ENCODE results near the gene MAGEA3.

DNA sequence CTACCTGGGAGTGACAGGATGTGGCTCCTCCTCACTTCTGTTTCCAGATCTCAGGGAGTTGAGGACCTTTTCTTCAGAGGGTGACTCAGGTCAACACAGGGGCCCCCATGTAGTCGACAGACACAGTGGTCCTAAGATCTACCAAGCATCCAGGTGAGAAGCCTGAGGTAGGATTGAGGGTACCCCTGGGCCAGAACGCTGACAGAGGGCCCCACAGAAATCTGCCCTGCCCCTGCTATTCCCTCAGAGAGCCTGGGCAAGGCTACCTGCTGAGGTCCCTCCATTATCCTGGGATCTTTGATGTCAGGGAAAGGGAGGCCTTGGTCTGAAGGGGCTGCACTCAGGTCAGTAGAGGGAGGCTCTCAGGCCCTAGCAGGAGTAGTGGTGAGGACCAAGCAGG is 36.5 kb downstream of the MAGEA3 start:
- no peak for TF ChIP-seq ZEB2 (tag by site-specific recombination; IDR thresholded peaks at IDR 0.05)
- no peak for TF ChIP-seq ZBTB7A (tag by site-specific recombination; IDR thresholded peaks at IDR 0.05; ENCODE audit: low read depth)
- TF ChIP-seq, protein P1, sequence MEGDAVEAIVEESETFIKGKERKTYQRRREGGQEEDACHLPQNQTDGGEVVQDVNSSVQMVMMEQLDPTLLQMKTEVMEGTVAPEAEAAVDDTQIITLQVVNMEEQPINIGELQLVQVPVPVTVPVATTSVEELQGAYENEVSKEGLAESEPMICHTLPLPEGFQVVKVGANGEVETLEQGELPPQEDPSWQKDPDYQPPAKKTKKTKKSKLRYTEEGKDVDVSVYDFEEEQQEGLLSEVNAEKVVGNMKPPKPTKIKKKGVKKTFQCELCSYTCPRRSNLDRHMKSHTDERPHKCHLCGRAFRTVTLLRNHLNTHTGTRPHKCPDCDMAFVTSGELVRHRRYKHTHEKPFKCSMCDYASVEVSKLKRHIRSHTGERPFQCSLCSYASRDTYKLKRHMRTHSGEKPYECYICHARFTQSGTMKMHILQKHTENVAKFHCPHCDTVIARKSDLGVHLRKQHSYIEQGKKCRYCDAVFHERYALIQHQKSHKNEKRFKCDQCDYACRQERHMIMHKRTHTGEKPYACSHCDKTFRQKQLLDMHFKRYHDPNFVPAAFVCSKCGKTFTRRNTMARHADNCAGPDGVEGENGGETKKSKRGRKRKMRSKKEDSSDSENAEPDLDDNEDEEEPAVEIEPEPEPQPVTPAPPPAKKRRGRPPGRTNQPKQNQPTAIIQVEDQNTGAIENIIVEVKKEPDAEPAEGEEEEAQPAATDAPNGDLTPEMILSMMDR (tag by site-specific recombination; IDR thresholded peaks at IDR 0.05) = no peak
- TF ChIP-seq RBAK (tag by site-specific recombination; IDR thresholded peaks at IDR 0.05) = no peak
